Glutamatergic neuron (in vitro differentiated cells): ENCODE data around the gene CACNA1C. TPM values are rescaled to one million over a fixed set of nuclear protein-coding genes. Genes with fewer than 3 reads are reported as not detected.

Source experiments
- DNase-seq: peaks from one replicate; pipeline ENCODE4 v3.0.0; 2022
- H3K27ac Mint-ChIP-seq: one replicate; pipeline ENCODE4 v1.8.0; 2020; ENCODE audit warnings: mild to moderate bottlenecking, mixed read lengths, inconsistent platforms; ENCODE audit not compliant: unreplicated experiment
- H3K27me3 Mint-ChIP-seq: one replicate; pipeline ENCODE4 v1.8.0; 2020; ENCODE audit warnings: mild to moderate bottlenecking, moderate library complexity, mixed read lengths, inconsistent platforms; ENCODE audit not compliant: unreplicated experiment
- H3K36me3 Mint-ChIP-seq: one replicate; pipeline ENCODE4 v1.8.0; 2020; ENCODE audit warnings: mild to moderate bottlenecking, mixed read lengths, inconsistent platforms; ENCODE audit not compliant: unreplicated experiment
- H3K4me1 Mint-ChIP-seq: one replicate; pipeline ENCODE4 v1.8.0; 2020; ENCODE audit warnings: mild to moderate bottlenecking, low read depth, mixed read lengths, inconsistent platforms; ENCODE audit not compliant: unreplicated experiment
- H3K4me3 Mint-ChIP-seq: one replicate; pipeline ENCODE4 v1.8.0; 2020; ENCODE audit warnings: mild to moderate bottlenecking, mixed read lengths, inconsistent platforms; ENCODE audit not compliant: unreplicated experiment
- H3K9me3 Mint-ChIP-seq: one replicate; pipeline ENCODE4 v1.8.0; 2020; ENCODE audit warnings: mild to moderate bottlenecking, moderate library complexity, mixed read lengths, inconsistent platforms; ENCODE audit not compliant: unreplicated experiment
- total RNA-seq: library from RNA; stranded (reverse); fragmentation: NEBNext Ultra II Directional; extraction: Animal tissue kit (Norgen Biotek cat#: 25700); gene quantifications from one replicate; pipeline ENCODE4 v1.2.1, GENCODE V29; 2021; ENCODE audit not compliant: unreplicated experiment
- TF ChIP-seq, protein P1 (sequence below): fragments of 200-600 bp; sonication (generic); IDR thresholded peaks from one replicate; pipeline ENCODE4 v1.5.0; 2021; ENCODE audit not compliant: partially characterized antibody, unreplicated experiment

Gene CACNA1C
- total RNA-seq, 1 donor from 2014 or later, result 11.0 TPM

DNA sequence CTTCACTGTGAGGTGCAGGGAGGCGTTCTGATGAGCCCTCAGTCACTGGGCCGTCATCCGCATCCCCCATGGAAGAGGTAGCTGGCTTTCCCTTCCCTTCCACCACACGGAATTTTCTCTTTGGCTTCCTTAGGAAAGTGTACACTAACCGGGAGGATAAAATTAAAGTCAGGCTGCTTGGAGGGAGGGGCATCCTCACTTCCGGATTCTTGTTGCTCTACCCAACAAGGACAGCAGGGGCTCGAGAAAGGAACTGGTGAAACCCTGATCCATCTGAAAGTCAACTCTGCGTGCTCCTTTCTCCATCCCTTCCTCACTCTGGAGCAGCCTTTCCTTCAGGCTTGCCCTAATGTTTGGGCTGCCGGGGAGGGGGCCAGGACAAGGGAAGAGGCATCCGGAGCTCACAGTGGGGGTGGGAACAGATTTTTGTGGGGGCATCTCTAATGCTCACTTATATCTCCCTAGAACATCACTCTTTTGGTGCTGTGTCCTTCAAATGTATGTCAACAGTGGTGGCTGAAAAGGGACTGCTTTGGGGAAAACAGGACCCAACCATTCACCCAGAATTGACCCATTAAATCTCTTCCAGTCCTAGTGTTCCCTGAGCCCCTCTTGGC, 640.6 kb downstream of the CACNA1C start:
- H3K4me3 Mint-ChIP-seq, result no peak overlapping the region
- no peak overlapping the region for H3K27ac Mint-ChIP-seq
- H3K36me3 Mint-ChIP-seq, result peaks cover 7% of the 10 kb centered on the region
- H3K27me3 Mint-ChIP-seq, result peaks cover 10% of the 10 kb centered on the region
- TF ChIP-seq, protein P1, sequence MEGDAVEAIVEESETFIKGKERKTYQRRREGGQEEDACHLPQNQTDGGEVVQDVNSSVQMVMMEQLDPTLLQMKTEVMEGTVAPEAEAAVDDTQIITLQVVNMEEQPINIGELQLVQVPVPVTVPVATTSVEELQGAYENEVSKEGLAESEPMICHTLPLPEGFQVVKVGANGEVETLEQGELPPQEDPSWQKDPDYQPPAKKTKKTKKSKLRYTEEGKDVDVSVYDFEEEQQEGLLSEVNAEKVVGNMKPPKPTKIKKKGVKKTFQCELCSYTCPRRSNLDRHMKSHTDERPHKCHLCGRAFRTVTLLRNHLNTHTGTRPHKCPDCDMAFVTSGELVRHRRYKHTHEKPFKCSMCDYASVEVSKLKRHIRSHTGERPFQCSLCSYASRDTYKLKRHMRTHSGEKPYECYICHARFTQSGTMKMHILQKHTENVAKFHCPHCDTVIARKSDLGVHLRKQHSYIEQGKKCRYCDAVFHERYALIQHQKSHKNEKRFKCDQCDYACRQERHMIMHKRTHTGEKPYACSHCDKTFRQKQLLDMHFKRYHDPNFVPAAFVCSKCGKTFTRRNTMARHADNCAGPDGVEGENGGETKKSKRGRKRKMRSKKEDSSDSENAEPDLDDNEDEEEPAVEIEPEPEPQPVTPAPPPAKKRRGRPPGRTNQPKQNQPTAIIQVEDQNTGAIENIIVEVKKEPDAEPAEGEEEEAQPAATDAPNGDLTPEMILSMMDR, result no peak
- H3K4me1 Mint-ChIP-seq, result peaks cover 5% of the 10 kb centered on the region
- no peak for DNase-seq
- H3K9me3 Mint-ChIP-seq, result peaks cover 8% of the 10 kb centered on the region

DNA sequence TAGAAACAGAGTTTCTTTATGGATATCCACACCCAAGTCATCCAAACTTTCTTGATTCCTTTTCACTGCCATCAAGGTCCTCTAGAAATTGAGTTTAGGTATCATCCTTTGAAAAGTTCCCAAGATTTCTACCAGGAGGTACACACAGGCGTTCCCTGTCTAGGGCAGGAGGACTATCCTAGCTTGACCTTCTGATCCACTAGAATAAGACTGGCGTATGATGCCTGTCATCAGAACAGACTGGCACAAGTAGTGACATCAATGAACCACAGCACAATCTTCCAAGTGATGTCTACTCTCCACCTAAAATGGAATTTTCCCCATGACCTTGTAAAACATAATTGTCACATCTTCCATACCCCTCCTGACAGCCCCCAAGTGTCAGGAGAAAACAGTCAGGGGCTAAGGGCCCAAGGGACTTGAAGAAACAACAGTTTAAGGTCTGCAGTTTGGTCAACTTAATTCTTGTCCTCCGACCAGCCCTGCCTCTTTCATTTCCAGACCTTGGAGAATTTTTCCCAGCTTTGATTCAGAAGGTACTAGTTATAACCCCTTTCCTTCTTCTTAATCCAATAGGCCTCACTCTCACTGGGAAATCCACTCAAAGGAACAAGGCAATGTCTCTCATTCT, 641.3 kb downstream of the CACNA1C start:
- Mint-ChIP-seq H3K4me1 (peaks cover 5% of the 10 kb centered on the region), H3K4me3 (no peak overlapping the region), H3K27me3 (peaks cover 8% of the 10 kb centered on the region), H3K9me3 (peaks cover 8% of the 10 kb centered on the region), H3K27ac (no peak overlapping the region), H3K36me3 (peaks cover 7% of the 10 kb centered on the region)
- TF ChIP-seq, protein P1, result no peak
- DNase-seq, result no peak

DNA sequence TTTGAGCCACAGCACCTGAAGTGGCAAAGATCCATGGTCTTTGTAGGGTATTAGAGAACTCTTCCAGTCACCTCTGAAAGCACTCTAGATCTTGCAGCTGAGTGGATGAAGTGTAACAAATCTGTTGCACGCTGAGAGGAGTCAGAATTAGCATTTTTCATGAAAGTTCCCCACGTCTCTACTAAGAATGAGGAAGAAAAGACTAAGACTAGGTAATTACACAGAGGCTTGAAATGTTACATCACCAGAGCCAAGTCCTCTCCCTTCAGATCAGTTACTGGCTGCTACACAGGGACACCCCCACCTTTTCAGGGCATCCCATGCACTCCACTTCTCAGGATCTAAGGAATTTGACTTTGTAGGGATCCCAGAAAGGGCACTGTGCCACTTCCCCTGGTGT, 643.3 kb downstream of the CACNA1C start:
- TF ChIP-seq, protein P1, result no peak
- H3K36me3 Mint-ChIP-seq, result peaks cover 7% of the 10 kb centered on the region
- H3K4me1 Mint-ChIP-seq, result peaks cover 3% of the 10 kb centered on the region
- no peak overlapping the region for H3K4me3 Mint-ChIP-seq
- peaks cover 7% of the 10 kb centered on the region for H3K27me3 Mint-ChIP-seq
- H3K27ac Mint-ChIP-seq, result no peak overlapping the region
- no peak for DNase-seq
- peaks cover 3% of the 10 kb centered on the region for H3K9me3 Mint-ChIP-seq

DNA sequence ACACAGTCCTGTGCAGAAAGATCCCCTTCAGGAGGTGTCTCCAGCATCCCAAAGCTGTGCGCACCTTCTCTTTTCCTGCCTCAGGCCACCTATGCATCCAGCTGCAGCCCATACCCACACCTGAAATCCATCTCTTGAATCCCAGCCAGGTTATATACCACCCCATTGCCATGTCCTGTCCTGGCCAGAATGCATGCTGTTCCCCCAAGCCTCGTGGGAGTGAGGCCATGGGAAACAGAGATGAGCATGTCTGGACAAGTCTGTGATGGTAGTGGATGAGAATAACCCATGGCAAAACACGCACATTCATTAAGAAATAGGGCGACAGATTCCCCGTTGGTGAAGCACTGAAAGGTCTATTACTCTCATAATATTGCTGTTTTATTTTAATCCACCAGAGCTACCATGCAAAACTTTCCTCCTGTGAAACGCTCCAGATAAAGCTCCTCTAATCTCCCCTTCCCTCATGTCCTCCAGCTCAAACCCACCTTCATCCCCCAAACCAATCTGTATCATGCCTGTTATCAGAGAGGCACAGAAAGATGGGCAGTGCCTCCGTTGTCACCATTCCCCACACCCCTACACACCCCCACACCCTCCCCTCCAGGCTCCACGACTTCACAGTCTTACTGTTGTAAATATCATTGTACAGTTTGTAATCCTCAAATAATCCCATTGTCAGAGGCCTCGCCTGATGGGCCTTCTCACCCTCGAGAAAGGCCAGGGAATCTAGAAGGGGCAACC, 644.4 kb downstream of the CACNA1C start:
- Mint-ChIP-seq H3K4me3 (no peak overlapping the region), H3K9me3 (no peaks in the 10 kb centered on the region), H3K36me3 (peaks cover 7% of the 10 kb centered on the region), H3K27me3 (peaks cover 5% of the 10 kb centered on the region), H3K4me1 (peaks cover under 1% of the 10 kb centered on the region), H3K27ac (no peak overlapping the region)
- TF ChIP-seq, protein P1, result no peak
- no peak for DNase-seq

DNA sequence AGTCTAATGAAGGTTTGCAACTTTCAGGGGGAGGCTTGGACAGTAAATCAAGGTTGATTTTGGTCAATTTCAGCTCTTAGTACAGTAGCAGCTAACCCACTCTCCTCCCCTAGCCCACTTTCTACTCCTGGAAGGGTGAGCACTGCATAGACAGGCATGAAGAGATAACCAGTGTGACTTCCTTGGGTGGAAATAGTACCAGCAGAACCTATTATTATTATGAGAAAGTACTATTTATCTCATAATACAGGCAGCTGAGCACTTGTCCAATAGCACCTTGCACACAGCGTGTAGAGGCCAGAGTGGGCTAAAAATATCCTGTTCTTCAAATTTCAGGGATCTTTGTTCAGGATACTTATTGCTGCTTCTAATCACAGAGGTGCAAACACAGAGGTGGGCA, 645.8 kb downstream of the CACNA1C start:
- peaks cover 4% of the 10 kb centered on the region for H3K27me3 Mint-ChIP-seq
- no peak overlapping the region for H3K27ac Mint-ChIP-seq
- TF ChIP-seq, protein P1, result no peak
- peaks cover 7% of the 10 kb centered on the region for H3K36me3 Mint-ChIP-seq
- no peaks in the 10 kb centered on the region for H3K9me3 Mint-ChIP-seq
- no peaks in the 10 kb centered on the region for H3K4me1 Mint-ChIP-seq
- DNase-seq, result no peak
- no peak overlapping the region for H3K4me3 Mint-ChIP-seq
